ENCODE measurements around the gene AMZ1.

AMZ1 gene

DNA sequence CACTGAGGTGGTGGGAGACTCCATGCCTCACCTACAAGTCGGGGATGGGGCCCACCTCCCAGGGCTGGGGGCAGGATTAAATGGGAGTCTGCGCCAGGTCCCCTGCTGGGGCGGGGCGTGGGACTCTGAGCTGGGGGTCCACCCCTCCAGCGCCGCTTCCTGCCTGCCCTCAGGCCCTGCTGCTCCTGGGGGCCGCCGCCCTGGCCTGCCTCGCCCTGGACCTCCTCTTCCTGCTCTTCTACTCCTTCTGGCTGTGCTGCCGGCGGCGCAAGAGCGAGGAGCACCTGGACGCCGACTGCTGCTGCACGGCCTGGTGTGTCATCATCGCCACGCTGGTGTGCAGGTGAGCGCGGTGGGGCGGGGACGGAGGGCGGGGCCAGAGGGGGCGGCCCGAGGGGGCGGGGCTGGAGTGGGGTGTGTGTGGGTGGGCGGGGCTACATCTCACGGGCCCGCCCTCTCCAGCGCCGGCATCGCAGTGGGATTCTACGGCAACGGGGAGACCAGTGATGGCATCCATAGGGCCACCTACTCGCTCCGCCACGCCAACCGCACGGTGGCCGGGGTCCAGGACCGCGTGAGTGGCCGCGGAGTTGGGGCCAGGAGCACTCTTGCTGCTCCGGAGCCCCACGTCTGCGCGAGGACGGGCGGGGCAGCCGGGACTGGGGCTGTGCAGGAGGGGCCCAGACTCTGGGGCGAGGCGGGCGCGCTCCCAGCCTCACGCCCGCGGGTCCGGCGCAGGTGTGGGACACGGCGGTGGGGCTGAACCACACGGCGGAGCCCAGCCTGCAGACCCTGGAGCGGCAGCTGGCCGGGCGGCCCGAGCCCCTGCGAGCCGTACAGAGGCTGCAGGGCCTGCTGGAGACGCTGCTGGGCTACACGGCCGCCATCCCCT lies 41.1 kb upstream of the AMZ1 start:
- no peak overlapping the region for H3K4me3 ChIP-seq (ENCODE audit: low read depth, low read length)
- no peak for DNase-seq (ENCODE audit: low read depth)
- TF ChIP-seq CTCF (IDR thresholded peaks at IDR 0.05; ENCODE audit: insufficient read depth, low read depth, low read length, missing control alignments), result no peak

DNA sequence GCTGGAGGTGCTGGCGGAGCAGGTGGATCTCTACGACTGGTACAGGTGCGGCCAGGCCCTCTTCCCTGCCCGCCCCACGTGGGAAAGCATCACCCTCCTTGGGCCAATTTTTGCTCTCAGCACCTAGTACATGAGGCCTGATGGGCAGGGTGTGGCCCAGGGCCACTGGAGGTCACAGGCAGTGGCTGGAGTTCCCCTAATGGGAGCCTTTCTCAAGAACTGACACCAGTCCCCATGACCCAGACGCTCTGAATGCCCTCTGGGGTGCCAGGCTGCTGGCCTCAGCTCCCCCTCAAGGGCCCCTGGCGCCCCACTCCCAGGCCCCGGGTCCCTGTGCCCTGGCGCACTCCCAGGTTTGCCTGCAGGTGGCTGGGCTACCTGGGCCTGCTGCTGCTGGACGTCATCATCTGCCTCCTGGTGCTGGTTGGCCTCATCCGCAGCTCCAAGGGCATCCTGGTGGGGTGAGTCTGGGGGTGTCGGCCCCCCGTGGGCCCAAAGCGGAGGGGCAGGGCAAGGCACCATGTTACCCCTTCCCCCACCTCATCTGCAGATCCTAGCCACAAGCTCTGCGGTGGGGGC lies 40.3 kb upstream of the AMZ1 start:
- no peak overlapping the region for H3K4me3 ChIP-seq (ENCODE audit: low read depth, low read length)
- no peak for TF ChIP-seq CTCF (IDR thresholded peaks at IDR 0.05; ENCODE audit: insufficient read depth, low read depth, low read length, missing control alignments)
- no peak for DNase-seq (ENCODE audit: low read depth)

GRCh38 chr7:2649139-2649838 lies 38.7 kb upstream of the AMZ1 start:
- H3K4me3 ChIP-seq (ENCODE audit: low read depth, low read length), result no peak overlapping the region
- no peak for TF ChIP-seq CTCF (IDR thresholded peaks at IDR 0.05; ENCODE audit: insufficient read depth, low read depth, low read length, missing control alignments)
- DNase-seq (ENCODE audit: low read depth), result no peak

DNA sequence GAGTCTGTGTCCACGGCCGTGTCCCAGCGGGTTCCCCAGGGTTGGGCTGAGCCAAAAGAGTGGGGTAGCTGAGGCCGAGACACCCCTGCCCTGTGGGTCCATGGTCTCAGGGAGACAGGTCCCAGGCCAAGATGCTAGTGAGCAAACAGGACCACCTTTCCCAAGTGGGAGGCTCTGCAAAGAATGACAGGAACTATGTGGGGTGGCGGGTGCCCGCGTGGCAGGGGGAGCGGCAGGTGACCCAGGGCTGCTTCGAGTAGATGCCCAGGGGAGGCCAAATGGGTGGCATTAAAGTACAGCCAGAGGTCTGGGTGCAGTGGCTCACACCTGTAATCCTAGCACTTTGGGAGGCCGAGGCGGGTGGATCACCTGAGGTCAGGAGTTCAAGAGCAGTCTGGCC lies 38.0 kb upstream of the AMZ1 start:
- no peak for TF ChIP-seq CTCF (IDR thresholded peaks at IDR 0.05; ENCODE audit: insufficient read depth, low read depth, low read length, missing control alignments)
- no peak for DNase-seq (ENCODE audit: low read depth)
- H3K4me3 ChIP-seq (ENCODE audit: low read depth, low read length), result no peak overlapping the region

DNA sequence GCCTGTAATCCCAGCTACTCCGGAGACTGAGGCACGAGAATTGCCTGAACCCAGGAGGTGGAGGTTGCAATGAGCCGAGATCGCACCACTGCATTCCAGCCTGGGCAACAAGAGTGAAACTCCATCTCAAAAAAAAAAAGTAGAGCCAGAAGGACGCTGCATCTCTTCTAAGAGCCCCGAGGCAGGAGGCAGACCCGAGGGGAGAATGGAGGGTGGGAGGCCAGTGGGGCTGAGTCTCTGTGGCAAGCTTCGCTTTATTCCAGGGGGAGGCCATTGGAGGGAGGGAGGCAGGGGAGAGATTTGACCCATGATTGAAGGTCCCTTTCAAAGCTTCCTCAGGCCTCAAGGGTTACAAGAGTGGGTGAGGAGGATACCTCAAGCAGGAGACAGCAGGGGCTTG lies 37.6 kb upstream of the AMZ1 start:
- no peak overlapping the region for H3K4me3 ChIP-seq (ENCODE audit: low read depth, low read length)
- no peak for TF ChIP-seq CTCF (IDR thresholded peaks at IDR 0.05; ENCODE audit: insufficient read depth, low read depth, low read length, missing control alignments)
- no peak for DNase-seq (ENCODE audit: low read depth)

- no peak for TF ChIP-seq CTCF (IDR thresholded peaks at IDR 0.05; ENCODE audit: insufficient read depth, low read depth, low read length, missing control alignments)
- DNase-seq (ENCODE audit: low read depth), result no peak
- H3K4me3 ChIP-seq (ENCODE audit: low read depth, low read length), result no peak overlapping the region
Observed at GRCh38 chr7:2651336-2651735, 36.7 kb upstream of the AMZ1 start.

Data from GM12865 (cell line).